ENCODE measurements around the gene PIP5K1C.
A peak's percentile ranks its signal among the peaks of the same experiment; 100 is the strongest.

Gene PIP5K1C

DNA sequence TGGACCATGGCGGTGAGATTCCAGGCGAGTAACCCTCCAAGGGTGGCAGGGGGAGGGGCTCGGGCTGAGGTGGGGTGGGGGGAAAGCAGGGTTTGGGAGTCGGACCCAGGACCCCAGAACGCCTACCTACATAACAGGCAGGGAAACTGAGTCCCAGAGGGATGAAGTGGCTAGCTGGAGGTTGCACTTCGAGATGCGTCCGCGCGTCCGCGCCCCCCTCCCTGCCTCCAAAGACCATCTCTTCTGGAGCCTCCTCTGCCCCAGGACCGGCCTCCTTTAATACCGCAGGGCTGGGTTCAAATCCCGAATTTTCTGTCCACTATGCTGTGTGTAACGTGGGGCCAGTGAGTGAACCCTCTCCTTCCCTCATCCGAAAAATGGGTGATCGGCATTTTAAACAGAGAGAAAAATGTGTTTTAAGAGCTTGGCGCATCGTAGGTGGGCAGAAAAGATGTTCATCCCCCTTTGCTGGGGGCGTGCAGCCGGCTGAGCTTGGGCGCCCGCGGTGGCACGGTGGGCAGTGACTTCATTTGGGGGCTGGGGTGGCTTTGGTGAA, 21.7 kb upstream of the PIP5K1C start:
- DNase-seq: no peak

DNA sequence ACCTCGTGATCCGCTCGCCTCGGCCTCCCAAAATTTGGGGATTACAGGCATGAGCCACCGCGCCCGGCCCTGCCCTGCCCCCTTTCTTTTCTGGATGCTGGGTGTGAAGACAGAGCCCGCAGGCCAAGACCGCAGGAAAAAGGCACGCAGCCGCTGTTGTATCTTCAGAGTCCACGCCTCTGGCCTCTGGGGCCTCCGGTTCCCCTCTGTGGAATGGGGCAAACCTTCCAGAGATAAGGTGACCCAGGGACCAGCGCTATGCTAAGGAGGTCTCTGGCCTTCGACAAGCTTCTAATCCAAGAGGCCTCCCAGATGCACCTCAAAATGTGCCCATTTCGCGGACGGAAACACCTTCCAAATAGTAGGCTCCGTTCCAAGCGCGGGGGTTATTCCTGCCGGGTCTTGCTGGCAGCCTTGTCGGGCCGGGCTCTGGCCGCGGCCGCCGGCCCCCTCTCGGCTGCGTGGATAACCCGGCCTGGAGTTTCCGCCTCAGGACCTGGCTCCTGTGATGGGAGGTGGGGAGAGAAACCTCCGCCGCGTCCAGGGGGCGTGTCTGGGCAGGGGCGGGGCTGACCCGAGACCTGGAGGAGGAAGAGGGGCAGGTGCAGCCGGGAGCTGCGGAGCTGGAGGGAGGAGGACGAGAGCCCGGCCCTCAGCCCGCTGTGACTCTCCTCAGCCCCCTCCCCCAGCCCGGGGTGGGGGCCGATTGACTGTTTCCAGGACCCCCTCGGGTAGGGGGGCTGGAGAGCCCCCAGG, 21.0 kb upstream of the PIP5K1C start:
- DNase-seq: peak; percentile 84

DNA sequence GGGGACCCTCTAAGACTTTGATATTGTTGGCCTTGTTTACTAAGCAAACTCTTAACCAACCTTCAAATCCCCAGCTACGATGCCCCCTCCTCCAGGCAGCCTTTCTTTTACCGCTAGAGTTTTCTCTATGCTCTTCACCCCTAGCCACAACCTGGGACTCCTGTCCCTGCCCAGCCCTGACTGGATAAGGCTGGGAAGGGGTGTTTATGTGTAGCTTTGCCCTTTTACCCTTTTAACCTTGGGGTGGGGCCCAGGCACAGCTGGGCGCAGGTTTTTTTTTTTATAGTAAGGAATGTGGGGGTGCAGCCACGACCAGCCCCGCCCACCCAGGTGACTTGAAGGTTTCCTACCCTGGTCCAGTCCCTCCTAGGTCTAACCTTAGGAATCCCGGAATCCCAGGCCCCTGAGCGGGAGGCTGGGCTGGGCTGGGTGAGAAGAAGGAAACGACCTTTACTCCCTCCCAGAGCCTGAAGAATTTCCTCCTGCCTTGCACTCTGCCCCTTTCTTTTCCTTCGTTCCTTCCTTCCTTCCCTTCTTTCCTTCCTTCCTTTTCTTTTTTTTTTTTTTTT, 20.2 kb upstream of the PIP5K1C start:
- no peak for DNase-seq

DNA sequence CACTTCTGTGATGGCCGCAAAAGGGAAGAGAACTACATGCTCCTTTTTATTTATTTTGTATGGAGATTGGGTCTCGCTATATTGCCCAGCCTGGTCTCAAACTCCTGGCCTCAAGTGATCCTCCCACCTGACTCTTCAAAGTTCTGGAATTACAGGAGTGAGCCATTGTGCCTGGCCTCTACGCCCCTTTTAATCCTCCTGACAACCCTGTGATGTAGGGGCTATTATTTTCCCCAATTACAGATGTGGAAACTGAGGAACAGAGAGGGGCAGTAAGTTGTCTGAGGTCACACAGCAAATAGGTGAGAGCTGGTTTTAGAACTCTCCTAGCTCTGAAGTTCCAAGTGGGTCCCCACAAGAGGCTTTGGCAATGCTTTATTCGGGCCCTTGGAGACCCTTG, 19.6 kb upstream of the PIP5K1C start:
- no peak for DNase-seq

DNA sequence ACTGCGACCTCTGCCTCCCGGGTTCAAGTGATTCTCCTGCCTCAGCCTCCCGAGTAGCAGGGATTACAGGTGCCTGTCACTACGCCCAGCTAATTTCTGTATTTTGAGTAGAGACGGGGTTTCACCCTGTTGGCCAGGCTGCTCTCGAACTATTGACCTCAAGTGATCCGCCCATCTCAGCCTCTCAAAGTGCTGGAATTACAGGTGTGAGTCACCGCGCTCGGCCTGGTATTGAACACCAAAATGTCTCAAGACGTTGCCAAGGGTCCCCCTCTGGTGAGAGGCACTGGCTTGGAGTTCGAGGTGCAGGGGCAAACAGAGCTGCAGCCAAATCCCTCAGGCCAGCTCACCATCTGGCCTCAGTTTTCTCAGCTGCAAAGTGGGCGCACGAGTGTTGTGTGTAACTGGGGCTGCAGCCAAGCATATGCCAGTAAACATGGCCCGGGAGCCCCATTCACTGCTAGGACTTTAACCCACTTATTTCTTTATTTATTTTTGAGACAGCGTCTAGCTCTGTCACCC, 15.9 kb upstream of the PIP5K1C start:
- no peak for DNase-seq

DNA sequence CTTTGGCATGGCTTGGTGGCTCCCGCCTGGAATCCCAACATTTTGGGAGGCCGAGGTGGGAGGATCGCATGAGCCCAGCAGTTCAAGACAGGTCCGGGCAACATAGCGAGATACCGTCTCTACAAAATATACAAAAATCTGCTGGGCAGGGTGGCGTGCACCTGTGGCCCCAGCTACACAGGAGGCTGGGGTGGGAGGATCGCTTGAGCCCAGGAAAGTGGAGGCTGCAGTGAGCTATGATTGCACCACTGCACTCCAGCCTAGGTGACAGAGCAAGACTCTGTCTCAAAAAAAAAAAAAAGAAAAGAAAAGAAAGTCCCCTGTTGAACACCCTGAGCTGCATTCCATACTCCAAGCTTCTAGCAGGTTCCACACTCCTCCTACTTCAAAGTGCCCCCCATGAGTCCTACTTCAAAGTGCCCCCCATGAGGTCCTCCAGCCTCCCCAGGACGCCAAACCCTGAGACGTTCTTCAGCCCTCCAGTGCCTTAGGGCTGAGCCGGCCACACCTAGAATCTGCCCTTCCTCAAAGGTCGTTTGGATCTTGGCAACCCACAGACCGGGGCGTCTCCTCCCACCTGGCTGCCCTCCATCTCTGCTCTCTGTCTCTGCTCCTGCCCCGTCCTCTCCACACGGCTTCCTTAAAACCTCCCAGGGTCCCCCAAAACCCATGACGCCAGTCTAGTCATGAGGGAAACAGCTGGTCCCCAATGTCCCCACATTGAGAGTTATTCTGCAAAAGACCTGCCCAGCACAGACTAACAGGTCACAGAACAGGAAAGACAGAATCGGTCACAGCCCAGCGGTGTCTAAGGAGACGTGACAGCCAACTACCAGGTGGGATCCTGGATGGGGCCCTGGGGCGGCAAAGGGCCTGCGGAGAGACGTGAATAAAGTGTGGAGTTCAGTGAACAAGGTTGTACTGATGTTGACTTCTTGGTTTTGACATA, 12.7 kb upstream of the PIP5K1C start:
- no peak for DNase-seq

DNA sequence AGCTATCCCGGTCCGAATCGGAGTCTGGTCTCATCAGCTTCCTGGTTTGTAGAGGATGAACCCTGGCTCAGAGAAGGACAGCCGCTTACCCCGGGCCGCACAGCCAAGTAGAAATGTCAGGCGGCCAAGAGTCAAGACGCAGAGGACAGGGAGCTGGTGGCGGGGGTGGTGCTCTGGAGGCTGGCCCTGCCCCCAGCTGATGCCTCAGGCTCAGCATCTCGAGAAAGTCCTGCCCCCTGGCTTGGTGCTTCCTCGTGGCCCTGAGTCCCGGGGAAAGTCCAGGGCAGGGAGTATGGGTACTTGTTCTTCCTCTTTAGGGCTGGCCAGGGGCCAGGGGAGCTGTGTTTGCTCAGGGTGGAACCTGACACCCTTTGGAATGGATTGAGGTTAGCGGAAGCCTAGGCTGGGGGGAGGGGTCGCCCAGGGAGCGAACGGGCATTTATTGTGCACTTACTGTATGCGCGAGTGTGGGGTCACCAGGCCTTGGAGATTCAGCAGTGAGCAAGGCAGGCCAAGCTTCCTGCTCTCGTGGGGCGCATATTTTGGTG, 10.1 kb upstream of the PIP5K1C start:
- no peak for DNase-seq

DNA sequence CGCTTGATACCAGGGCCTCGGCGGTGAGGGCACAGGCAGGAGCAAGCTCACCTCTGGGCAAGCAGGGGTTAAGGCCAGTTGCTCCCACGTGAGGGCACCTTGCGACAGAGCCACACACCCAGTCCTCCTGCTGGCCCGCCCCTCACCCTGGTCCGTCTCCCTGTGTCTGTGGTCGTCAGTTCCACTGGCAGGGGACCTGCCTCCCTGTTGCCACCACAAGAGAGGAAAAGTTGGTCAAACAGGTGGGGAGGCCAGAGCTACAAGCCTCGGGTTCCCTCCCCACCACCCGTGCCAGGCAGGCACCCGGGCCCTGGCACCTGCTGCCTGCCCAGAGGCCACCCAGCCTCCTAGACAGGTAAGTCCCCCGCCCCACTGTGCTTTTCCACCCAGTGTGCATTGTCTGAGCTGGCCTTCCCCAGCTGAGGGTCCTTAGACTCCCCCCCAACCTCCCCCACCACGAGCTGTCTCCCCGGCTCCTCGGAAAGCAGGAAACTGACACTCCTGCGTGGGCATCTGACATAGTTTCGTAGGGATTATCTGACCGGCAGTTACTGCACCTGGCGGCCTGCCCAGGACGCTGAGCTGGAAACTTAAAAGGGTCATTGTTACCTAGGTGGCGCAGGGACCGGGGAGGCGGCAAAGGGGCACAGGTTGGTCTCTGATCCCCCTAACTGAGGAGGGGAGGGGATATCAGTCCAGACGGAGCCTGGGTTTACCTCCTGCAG, 8.1 kb upstream of the PIP5K1C start, which contains the start of gene TJP3:
Gene TJP3 (plus strand): TSS at position 178 of the 725 bp plus-strand sequence. CDS start 20,049 bp downstream, outside the sequence.
- DNase-seq: no peak

DNA sequence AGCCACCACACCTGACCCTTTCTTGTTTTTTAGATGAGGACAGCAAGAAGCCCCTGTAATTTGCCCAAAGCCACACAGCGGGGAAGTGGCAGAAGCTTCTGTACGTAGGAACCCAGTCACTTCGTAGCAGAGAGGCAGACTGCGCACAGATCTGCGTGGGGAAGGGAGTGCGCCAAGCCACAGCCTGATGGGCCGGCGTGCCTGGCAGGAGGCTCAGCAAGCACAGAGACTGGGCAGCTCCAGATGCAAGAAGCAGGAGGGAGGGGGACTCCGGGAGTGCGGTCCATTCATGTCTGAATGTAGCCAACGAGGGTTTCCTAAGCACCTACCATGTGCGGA, 7.6 kb upstream of the PIP5K1C start:
- no peak for DNase-seq

DNA sequence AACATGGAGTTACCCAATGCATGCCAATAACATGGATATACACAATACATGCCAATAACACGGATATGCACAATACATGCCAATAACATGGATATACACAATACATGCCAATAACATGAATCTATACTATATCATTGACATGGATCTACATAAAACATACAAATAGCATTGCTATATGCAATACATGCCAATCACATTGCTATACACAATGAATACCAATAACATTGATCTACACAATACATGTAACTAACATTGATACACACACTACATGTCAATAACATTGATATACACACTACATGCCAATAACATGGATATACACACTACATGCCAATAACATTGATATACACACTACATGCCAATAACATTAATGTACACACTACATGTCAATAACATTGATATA, 932 bp upstream of the PIP5K1C start:
- no peak for DNase-seq

DNA sequence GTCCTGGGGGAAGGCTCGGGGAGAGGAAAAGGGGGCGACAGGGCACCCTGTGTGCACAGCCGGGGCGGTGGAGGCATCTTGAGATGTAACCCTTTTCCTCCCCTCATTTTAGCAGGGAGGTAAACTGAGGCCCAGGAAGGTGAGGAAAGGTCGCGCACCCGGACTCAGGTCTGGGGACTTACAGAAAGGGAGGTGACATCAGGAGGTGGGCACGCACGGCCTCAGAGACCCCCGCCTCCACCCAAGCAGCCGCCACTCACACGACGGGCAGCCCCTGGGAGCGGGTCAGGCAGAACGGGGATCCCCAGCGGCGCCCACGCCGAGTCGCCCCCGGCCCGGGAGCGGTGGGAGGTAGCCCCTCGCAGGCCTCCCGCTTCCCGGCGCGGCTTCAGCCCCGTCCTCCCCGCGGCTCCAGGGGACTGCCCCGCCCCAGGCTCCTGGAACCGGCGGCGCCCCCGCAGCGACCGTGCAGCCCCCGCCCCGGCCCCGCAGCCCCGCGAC, 477 bp downstream of the PIP5K1C start:
- no peak for DNase-seq

DNA sequence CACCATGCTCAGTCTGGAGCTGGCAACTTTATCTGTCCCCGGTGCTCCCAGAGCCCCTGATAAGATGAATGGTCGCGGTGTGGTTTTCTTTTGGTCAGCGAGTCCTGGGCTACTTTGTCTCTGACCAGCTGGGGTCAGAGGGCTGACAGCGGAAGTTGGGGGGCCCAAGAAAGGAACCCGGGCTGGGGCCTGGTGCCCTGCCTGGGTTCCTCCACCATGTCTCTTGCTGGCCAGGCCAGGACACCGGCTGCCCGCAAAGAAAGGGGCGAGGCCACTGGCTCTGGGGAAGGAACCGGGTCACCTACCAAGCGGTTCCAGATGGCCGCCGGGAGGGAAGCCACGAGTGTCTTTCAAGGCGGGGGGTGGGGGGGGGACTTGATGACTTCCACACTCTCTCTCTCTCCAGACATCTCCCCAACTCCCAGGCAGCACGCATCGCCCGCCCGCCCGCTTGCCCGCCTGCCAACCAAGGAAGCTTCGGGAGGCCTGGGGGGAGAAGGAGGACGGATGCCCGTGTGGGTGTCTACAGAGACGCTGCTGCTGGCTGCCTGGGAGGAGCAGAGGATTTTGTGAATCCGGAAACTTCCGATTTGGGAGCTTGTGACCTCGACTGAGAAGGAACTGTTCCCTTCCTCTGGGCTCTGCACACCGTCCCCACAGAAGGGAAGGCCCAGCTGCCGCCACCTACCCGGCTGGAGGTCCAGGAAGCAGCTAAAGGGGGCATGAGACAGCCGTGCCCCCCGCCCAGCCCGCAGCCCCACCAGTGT, 1.1 kb downstream of the PIP5K1C start:
- peak; percentile 68 for DNase-seq

DNA sequence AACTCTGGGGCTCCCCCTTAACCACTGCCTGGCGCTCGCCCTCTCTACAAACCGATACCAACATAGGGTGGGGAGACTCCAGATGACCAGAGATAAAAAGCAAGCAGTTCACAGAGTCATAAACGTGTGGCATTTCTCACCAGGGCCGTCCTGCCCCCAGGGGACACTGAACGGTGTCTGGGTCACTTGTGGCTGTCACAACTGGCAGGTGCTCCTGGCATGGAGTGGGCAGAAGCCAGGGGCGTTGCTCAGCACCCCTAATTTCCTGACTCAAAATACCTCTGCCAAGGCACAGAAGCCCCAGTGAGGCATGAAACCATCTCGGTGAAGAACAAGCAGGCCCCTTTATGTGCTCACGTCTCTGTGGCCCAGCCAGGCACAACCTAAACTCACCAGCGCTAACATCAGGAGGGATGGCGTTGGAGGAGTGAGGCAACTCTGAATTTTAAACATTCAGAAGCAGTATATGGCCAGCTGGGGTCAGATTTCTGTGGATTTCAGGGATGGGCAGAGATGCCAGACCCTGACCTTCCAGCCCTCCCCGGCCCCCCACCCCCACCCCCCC, 1.8 kb downstream of the PIP5K1C start:
- DNase-seq: no peak

DNA sequence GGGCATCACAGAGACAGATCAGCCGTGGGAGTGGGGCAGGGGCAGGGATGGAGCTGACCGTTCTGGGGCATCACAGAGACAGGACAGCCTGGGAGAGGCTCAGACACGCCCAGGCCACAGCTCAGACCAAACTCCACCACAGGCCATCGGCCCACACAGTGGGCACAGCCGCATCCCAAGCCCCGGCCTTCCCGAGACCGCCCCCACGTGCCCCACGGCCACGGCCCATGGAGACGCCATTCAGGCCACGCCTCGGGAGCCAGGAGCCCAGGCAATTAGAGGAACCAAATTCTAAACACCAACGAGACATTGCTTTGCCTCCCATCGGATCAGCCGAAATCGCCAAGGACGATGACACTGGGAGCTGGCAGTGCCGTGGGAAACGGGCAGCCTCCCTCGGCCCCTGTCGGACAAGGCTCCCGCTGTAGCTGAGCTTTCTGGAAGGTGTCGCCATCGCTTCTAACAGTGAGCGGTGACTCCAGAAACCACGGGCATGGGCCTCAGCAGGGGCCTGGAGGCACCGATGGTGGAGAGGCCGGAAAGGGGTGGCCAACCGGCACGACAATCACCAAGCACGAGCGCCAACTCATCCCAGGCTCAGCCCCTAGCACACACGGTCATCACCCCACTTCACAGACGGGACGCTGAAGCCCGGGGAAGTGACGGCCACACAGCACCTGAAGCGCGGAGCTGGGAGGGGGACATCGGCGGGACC, 2.4 kb downstream of the PIP5K1C start:
- DNase-seq: no peak

DNA sequence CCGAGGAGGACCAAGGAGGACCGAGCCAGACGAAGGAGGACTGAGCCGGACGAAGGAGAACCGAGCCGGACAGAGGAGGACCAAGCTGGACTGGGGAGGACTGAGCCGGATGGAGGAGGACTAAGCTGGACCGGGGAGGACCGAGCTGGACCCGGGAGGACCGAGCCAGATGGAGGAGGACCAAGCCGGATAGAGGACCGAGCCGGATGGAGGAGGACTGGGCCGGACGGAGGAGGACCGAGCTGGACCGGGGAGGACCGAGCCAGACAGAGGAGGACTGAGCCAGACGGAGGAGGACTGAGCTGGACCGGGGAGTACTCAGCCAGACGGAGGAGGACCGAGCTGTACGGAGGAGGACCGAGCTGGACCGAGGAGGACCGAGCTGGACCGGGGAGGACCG, 3.2 kb downstream of the PIP5K1C start:
- DNase-seq: no peak

DNA sequence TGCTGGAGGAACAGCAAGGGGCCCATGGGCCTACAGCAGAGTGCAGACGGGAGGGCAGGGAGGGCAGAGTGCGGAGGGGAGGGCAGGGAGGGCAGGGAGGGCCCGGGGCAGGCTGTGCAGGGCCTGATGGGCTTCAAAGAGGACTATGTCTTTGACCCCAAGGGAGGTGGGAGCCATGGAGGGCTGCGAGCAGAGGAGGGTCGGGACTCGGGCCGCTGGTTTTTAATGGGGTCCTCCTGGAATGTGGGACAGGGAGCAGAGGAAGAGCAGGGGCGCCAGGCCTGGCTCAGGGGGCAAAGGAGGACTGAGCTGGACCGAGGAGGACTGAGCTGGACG, 3.6 kb downstream of the PIP5K1C start:
- DNase-seq: no peak

DNA sequence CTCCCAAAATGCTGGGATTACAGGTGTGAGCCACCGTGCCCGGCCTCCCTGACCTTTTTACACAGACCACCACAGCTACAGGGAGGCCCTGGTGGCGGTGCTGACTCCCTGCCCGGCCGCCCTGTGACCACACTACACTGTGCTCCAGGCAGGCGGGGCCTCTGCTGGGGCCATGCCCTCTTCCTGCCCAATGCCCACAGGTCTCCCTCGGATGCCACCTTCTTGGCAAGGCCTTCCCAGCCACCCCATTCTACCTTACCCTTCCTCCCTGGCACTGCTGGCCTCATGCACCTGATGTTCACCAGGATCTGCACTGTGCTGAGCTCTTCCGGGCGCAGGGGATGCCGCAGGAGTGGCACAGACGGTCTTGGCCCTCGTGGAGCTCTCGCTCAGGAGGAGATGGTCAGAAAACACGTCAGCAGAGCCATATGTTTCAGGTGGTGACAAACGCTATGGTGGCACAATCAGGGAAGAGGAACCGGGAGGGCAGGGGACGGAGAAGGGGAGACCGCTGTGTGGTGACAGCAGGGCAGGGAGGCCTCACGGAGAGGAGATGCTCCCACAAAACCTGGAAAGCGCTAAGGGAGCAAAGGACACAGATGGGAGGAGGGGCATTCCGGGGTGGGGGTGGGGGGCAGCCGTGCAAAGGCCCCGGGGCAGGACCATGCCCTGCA, 4.1 kb downstream of the PIP5K1C start:
- DNase-seq: no peak

DNA sequence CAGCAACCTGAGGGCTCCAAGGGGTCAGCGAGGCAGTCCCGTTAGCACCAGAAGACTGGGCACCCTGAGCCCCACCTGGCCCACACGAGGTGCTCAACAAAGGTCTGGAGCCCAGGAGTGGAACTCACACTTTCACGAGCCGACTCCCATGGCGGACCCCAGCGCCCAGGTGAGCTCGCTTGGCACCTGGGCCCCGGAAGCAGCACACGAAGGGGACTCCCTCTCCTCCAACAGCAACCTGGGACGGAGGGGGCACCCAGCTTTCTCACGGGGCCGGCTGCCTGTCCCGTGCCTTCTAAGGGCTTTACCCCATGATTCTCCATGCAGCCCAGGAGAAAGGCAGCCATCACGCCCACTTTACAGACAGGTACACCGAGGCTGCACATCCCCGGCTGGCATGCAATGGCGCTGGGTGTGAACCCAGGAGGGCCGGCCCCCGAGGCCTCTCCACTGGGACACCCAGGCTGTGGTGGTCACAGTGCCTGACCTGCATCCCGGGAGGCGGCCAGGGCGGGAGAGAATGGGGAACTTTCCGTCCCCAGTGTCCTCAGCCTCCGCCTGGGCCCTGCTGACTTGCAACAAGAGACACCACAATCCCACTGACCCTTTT, 5.0 kb downstream of the PIP5K1C start:
- DNase-seq: no peak

Data from right hindlimb (tissue), 1 donor.